RPMI7951 (cell line): Measurements from ENCODE around the gene DDX31. TPM values are rescaled to one million over a fixed set of nuclear protein-coding genes. Genes with fewer than 3 reads are reported as not detected.

ENCODE experiments used
- DNase-seq: peaks from one replicate; pipeline ENCODE4 v3.0.0-alpha.2; 2012; ENCODE audit warnings: low read depth
- total RNA-seq: library from RNA; depleted of rRNA; stranded (reverse); fragments of >200 nt; shearing (Covaris generic); gene quantifications from 2 replicates; pipeline ENCODE4 v1.2.3, GENCODE V29; 2014

Gene DDX31
- total RNA-seq, 1 experiment from 2014 or later = 9.6 TPM

GRCh38 chr9:132596200-132596599 is 73.6 kb downstream of the DDX31 start:
- no peak for DNase-seq

- DNase-seq = no peak
Measured at GRCh38 chr9:132595319-132595718, 74.5 kb downstream of the DDX31 start.

- no peak for DNase-seq
Measured at GRCh38 chr9:132594412-132594811, 75.4 kb downstream of the DDX31 start.

- DNase-seq = no peak
Measured at GRCh38 chr9:132592451-132592850, 77.3 kb downstream of the DDX31 start.

GRCh38 chr9:132591751-132592314 is 78.0 kb downstream of the DDX31 start:
- DNase-seq = no peak

- no peak for DNase-seq
Measured at GRCh38 chr9:132591244-132591643, 78.5 kb downstream of the DDX31 start.

- no peak for DNase-seq
Measured at GRCh38 chr9:132590318-132591182, 79.2 kb downstream of the DDX31 start.

GRCh38 chr9:132590037-132590317 is 79.8 kb downstream of the DDX31 start:
- no peak for DNase-seq

GRCh38 chr9:132589148-132590036 is 80.4 kb downstream of the DDX31 start:
- no peak for DNase-seq

- no peak for DNase-seq
Measured at GRCh38 chr9:132588501-132589147, 81.2 kb downstream of the DDX31 start.

GRCh38 chr9:132588098-132588497 is 81.7 kb downstream of the DDX31 start:
- no peak for DNase-seq

GRCh38 chr9:132587592-132587955 is 82.2 kb downstream of the DDX31 start:
- no peak for DNase-seq

GRCh38 chr9:132586830-132587591 is 82.8 kb downstream of the DDX31 start:
- no peak for DNase-seq

GRCh38 chr9:132585954-132586829 is 83.6 kb downstream of the DDX31 start:
- no peak for DNase-seq

- DNase-seq = peak; percentile 27
Measured at GRCh38 chr9:132584601-132585560, 84.9 kb downstream of the DDX31 start.

GRCh38 chr9:132583584-132584304 is 86.0 kb downstream of the DDX31 start:
- no peak for DNase-seq

- no peak for DNase-seq
Measured at GRCh38 chr9:132582786-132583583, 86.8 kb downstream of the DDX31 start.
